Left ventricle myocardium inferior (tissue), 1 donor: ENCODE data around the gene KCNJ15. TPM values are rescaled to one million over a fixed set of nuclear protein-coding genes. Genes with fewer than 3 reads are reported as not detected.

Experiments
- DNase-seq: peaks from one replicate; pipeline ENCODE4 v3.0.0-alpha.2; 2020
- H3K27ac ChIP-seq: fragments of 200-600 bp; replicated peaks from 2 replicates; pipeline ENCODE4 v1.8.0; 2021
- H3K27me3 ChIP-seq: fragments of 200-600 bp; 2 replicates; pipeline ENCODE4 v1.8.0; 2021; ENCODE audit warnings: low read depth
- H3K36me3 ChIP-seq: fragments of 200-600 bp; 2 replicates; pipeline ENCODE4 v1.8.0; 2021
- H3K4me1 ChIP-seq: fragments of 200-600 bp; 2 replicates; pipeline ENCODE4 v1.8.0; 2021
- H3K4me3 ChIP-seq: fragments of 200-600 bp; 2 replicates; pipeline ENCODE4 v1.8.0; 2021; ENCODE audit warnings: mild to moderate bottlenecking, moderate library complexity
- H3K9me3 ChIP-seq: fragments of 200-600 bp; replicated peaks from 2 replicates; pipeline ENCODE4 v1.8.0; 2021
- CTCF ChIP-seq: fragments of 200-600 bp; IDR thresholded peaks from 2 replicates; pipeline ENCODE4 v1.8.0; 2021; ENCODE audit warnings: antibody characterized with exemption, mild to moderate bottlenecking, borderline replicate concordance
- intact Hi-C: fragments of 100-400 bp; cut with micrococcal nuclease; formaldehyde crosslinking; loops from one replicate; pipeline ENCODE4 v1.11.0; 2022
- total RNA-seq: library from RNA; stranded (reverse); fragmentation: NEBNext Ultra II Directional; extraction: Animal tissue kit (Norgen Biotek cat#: 25700); gene quantifications from one replicate; pipeline ENCODE4 v1.2.1, GENCODE V29; 2021
- donor health status: DM: no; HTN: yes; CAD: no; lungs with severe emphysema.

KCNJ15 gene
- total RNA-seq, 1 donor from 2014 or later, result 0.30 TPM

GRCh38 chr21:38306433-38307141 is 49.8 kb downstream of the KCNJ15 start:
- Histone ChIP-seq H3K36me3 (no peaks in the 10 kb centered on the region), H3K9me3 (no peaks in the 10 kb centered on the region), H3K27me3 (no peaks in the 10 kb centered on the region), H3K4me1 (peaks cover 19% of the 10 kb centered on the region), H3K27ac (peak overlapping the region; percentile 24), H3K4me3 (no peak overlapping the region)
- TF ChIP-seq CTCF, result no peak
- DNase-seq, result no peak
- intact Hi-C loops, result no loop called here

- peak overlapping the region; percentile 3 for H3K27ac ChIP-seq
- peaks cover 19% of the 10 kb centered on the region for H3K4me1 ChIP-seq
- no peak for DNase-seq
- TF ChIP-seq CTCF, result no peak
- H3K9me3 ChIP-seq, result no peaks in the 10 kb centered on the region
- H3K27me3 ChIP-seq, result no peaks in the 10 kb centered on the region
- no peak overlapping the region for H3K4me3 ChIP-seq
- H3K36me3 ChIP-seq, result no peaks in the 10 kb centered on the region
- intact Hi-C loops, result no loop called here
Observed at GRCh38 chr21:38307771-38308531, 51.2 kb downstream of the KCNJ15 start.

- Histone ChIP-seq H3K4me3 (no peak overlapping the region), H3K9me3 (no peaks in the 10 kb centered on the region), H3K27me3 (no peaks in the 10 kb centered on the region), H3K27ac (peak overlapping the region; percentile 1), H3K4me1 (peaks cover 19% of the 10 kb centered on the region), H3K36me3 (no peaks in the 10 kb centered on the region)
- intact Hi-C loops, result no loop called here
- DNase-seq, result no peak
- TF ChIP-seq CTCF, result no peak
Observed at GRCh38 chr21:38308532-38309119, 51.8 kb downstream of the KCNJ15 start.

GRCh38 chr21:38310646-38311485 is 54.1 kb downstream of the KCNJ15 start:
- no peak for DNase-seq
- H3K4me3 ChIP-seq, result no peak overlapping the region
- intact Hi-C loops, result no loop called here
- no peak overlapping the region for H3K27ac ChIP-seq
- peaks cover 19% of the 10 kb centered on the region for H3K4me1 ChIP-seq
- no peak for TF ChIP-seq CTCF
- no peaks in the 10 kb centered on the region for H3K9me3 ChIP-seq
- H3K27me3 ChIP-seq, result no peaks in the 10 kb centered on the region
- H3K36me3 ChIP-seq, result no peaks in the 10 kb centered on the region

GRCh38 chr21:38311765-38312164 is 55.0 kb downstream of the KCNJ15 start:
- no peaks in the 10 kb centered on the region for H3K36me3 ChIP-seq
- intact Hi-C loops, result no loop called here
- no peak overlapping the region for H3K4me3 ChIP-seq
- no peak overlapping the region for H3K27ac ChIP-seq
- DNase-seq, result no peak
- no peaks in the 10 kb centered on the region for H3K9me3 ChIP-seq
- no peaks in the 10 kb centered on the region for H3K27me3 ChIP-seq
- peaks cover 13% of the 10 kb centered on the region for H3K4me1 ChIP-seq
- TF ChIP-seq CTCF, result no peak
